ENCODE data around the gene NRG2. TPM values are rescaled to one million over a fixed set of nuclear protein-coding genes. Genes with fewer than 3 reads are reported as not detected.

Gene NRG2
- polyA plus RNA-seq, 3 donors: 0.01 TPM; not detected in 2

GRCh38 chr5:140018517-140018916 lies 24.6 kb downstream of the NRG2 start:
- no peak overlapping the region for H3K4me2 ChIP-seq (replicated peaks; ENCODE audit: extremely low read depth, low read length, poor library complexity, severe bottlenecking)
- no peaks in the 10 kb centered on the region for H3K9me3 ChIP-seq (replicated peaks in 1 of 2; ENCODE audit: control insufficient read depth in 1 of 2, insufficient read depth in 1 of 2, low read length in 2 of 2)
- WGBS (ENCODE audit: insufficient coverage): 100% methylated on average over 6 of the region's 7 CpGs
- no peak overlapping the region for H2AFZ ChIP-seq (ENCODE audit: insufficient read depth, low read depth, low read length, poor library complexity, severe bottlenecking)
- H4K20me1 ChIP-seq (ENCODE audit: insufficient read depth, low read length): no peaks in the 10 kb centered on the region
- H3K36me3 ChIP-seq (replicated peaks in 1 of 2; ENCODE audit: control insufficient read depth in 1 of 2, insufficient read depth in 2 of 2, low read length in 2 of 2): no peaks in the 10 kb centered on the region
- no peak overlapping the region for H3K27ac ChIP-seq (ENCODE audit: low read depth in 1 of 2, low read length in 2 of 2)
- Mint-ChIP-seq H3K4me1 (no peaks in the 10 kb centered on the region), H3K4me3 (no peak overlapping the region), H3K27me3 (ENCODE audit: low read depth in 3 of 3) (peaks cover 2 to 12% (median 9%) of the 10 kb centered on the region in 3 donors), H3K9me3 (no peaks in the 10 kb centered on the region), H3K36me3 (no peaks in the 10 kb centered on the region), H3K27ac (no peak overlapping the region)
- H3K79me2 ChIP-seq (ENCODE audit: insufficient read depth, low read length): no peaks in the 10 kb centered on the region
- H3K27me3 ChIP-seq (ENCODE audit: control insufficient read depth in 2 of 2, insufficient read depth in 2 of 2, low read length in 2 of 2): peaks cover 23 to 39% of the 10 kb centered on the region in 2 donors
- TF ChIP-seq CTCF (IDR thresholded peaks at IDR 0.05): no peak
- no peak overlapping the region for H3K4me3 ChIP-seq (replicated peaks in 1 of 3; ENCODE audit: low read depth in 2 of 3, low read length in 3 of 3)
- no peak overlapping the region for H3K9ac ChIP-seq (ENCODE audit: insufficient read depth, low read length, poor library complexity, severe bottlenecking)
- H3K4me1 ChIP-seq (ENCODE audit: control insufficient read depth in 1 of 2, insufficient read depth in 2 of 2, low read length in 2 of 2): no peaks in the 10 kb centered on the region
- intact Hi-C loops (cut with micrococcal nuclease): no loop called here
- no peak for DNase-seq

- no peaks in the 10 kb centered on the region for H3K79me2 ChIP-seq (ENCODE audit: insufficient read depth, low read length)
- H3K9ac ChIP-seq (ENCODE audit: insufficient read depth, low read length, poor library complexity, severe bottlenecking): no peak overlapping the region
- no peak for DNase-seq
- intact Hi-C loops (cut with micrococcal nuclease): no loop called here
- Mint-ChIP-seq H3K27me3 (ENCODE audit: low read depth in 3 of 3) (peaks cover 2 to 12% (median 9%) of the 10 kb centered on the region in 3 donors), H3K27ac (no peak overlapping the region), H3K36me3 (no peaks in the 10 kb centered on the region), H3K9me3 (no peaks in the 10 kb centered on the region), H3K4me3 (no peak overlapping the region), H3K4me1 (no peaks in the 10 kb centered on the region)
- H3K4me3 ChIP-seq (replicated peaks in 1 of 3; ENCODE audit: low read depth in 2 of 3, low read length in 3 of 3): no peak overlapping the region
- no peaks in the 10 kb centered on the region for H4K20me1 ChIP-seq (ENCODE audit: insufficient read depth, low read length)
- H2AFZ ChIP-seq (ENCODE audit: insufficient read depth, low read depth, low read length, poor library complexity, severe bottlenecking): no peak overlapping the region
- WGBS (ENCODE audit: insufficient coverage): 81% methylated on average over 4 of the region's 8 CpGs
- H3K27me3 ChIP-seq (ENCODE audit: control insufficient read depth in 2 of 2, insufficient read depth in 2 of 2, low read length in 2 of 2): peaks cover 20 to 35% of the 10 kb centered on the region in 2 donors
- H3K36me3 ChIP-seq (replicated peaks in 1 of 2; ENCODE audit: control insufficient read depth in 1 of 2, insufficient read depth in 2 of 2, low read length in 2 of 2): no peaks in the 10 kb centered on the region
- H3K4me2 ChIP-seq (replicated peaks; ENCODE audit: extremely low read depth, low read length, poor library complexity, severe bottlenecking): no peak overlapping the region
- no peaks in the 10 kb centered on the region for H3K4me1 ChIP-seq (ENCODE audit: control insufficient read depth in 1 of 2, insufficient read depth in 2 of 2, low read length in 2 of 2)
- TF ChIP-seq CTCF (IDR thresholded peaks at IDR 0.05): no peak
- no peak overlapping the region for H3K27ac ChIP-seq (ENCODE audit: low read depth in 1 of 2, low read length in 2 of 2)
- no peaks in the 10 kb centered on the region for H3K9me3 ChIP-seq (replicated peaks in 1 of 2; ENCODE audit: control insufficient read depth in 1 of 2, insufficient read depth in 1 of 2, low read length in 2 of 2)
These were observed 25.0 kb downstream of the NRG2 start for GRCh38 chr5:140018096-140018481.
